Psoas muscle (tissue), 8 donors: ENCODE results near the gene TNFRSF25. TPM values are rescaled to one million over a fixed set of nuclear protein-coding genes. Genes with fewer than 3 reads are reported as not detected.
"Not testable (repeated sequence)": the region's sequence is repeated elsewhere in the genome, so short reads cannot be mapped to it uniquely, and the experiment has no call there.

Experiments used
- ATAC-seq, 4 donors: fragments of 200-7000 bp; cut with Tn5 transposase; one replicate each; pipeline ENCODE4 v1.9.1; 2020; ENCODE audit warnings: moderate library complexity in 3 of 4, mild to moderate bottlenecking in 2 of 4
- DNase-seq, 2 donors: peaks; one replicate each; pipeline ENCODE4 v3.0.0-alpha.2; 2020
- H3K27ac ChIP-seq: fragments of 200-600 bp; one replicate; pipeline ENCODE4 v1.8.0; 2022
- H3K27me3 ChIP-seq, 3 donors: fragments of 200-600 bp in 1 of 3; one replicate each; pipeline versions ENCODE4 v1.6.1 to v1.8.0; 2013 to 2022; ENCODE audit warnings: low read length in 2 of 3, mild to moderate bottlenecking in 2 of 3, moderate library complexity in 1 of 3; ENCODE audit not compliant: insufficient read depth in 3 of 3
- H3K36me3 ChIP-seq, 2 donors: fragments of 200-600 bp in 1 of 2; one replicate each; pipeline versions ENCODE4 v1.6.1 to v1.8.0; 2013 to 2022; ENCODE audit warnings: low read depth in 1 of 2, mild to moderate bottlenecking in 1 of 2, moderate library complexity in 1 of 2; ENCODE audit not compliant: insufficient read depth in 1 of 2
- H3K4me1 ChIP-seq: fragments of 200-600 bp; one replicate; pipeline ENCODE4 v1.8.0; 2022
- H3K4me3 ChIP-seq: fragments of 200-600 bp; one replicate; pipeline ENCODE4 v1.8.0; 2022; ENCODE audit warnings: mild to moderate bottlenecking
- H3K9me3 ChIP-seq: fragments of 200-600 bp; one replicate; pipeline ENCODE4 v1.8.0; 2022
- CTCF ChIP-seq: fragments of 200-600 bp; IDR thresholded peaks from one replicate; pipeline ENCODE4 v1.8.0; 2022; ENCODE audit warnings: antibody characterized with exemption
- WGBS, 3 donors: extraction: QIAGEN DNeasy Blood & Tissue Kit; methylation state at CpG; one replicate each; pipeline versions ENCODE4 v1.1.6 to v1.1.7; 2013; 5-methylcytosine and 5-hydroxymethylcytosine counted together
- intact Hi-C, 2 donors: fragments of 100-400 bp; cut with DNase I; formaldehyde crosslinking; loops; one replicate each; pipeline versions ENCODE4 v1.11.0 to v1.14.2; 2022
- polyA plus RNA-seq, 3 donors: library from polyadenylated mRNA; stranded (reverse); fragments of 200-250 nt; gene quantifications; one replicate each; pipeline ENCODE4 v1.2.3, GENCODE V29; 2013
- total RNA-seq, 4 donors: library from RNA; stranded (reverse); fragmentation: NEBNext Ultra II Directional in 2 of 4; extraction: Animal tissue kit (Norgen Biotek cat#: 25700) in 2 of 4; gene quantifications; one replicate each; pipeline versions ENCODE4 v1.2.1 to v1.2.4, GENCODE V29; 2021 to 2023
- donor health status: healthy with polysubstance abuse.
- donor health status: DM: no; HTN: no; CAD: no; lungs with moderate emphysema.
- donor health status: Bipolar disorder and iron deficiency.
- donor health status: healthy.
- donor health status: DM: yes; HTN: yes; CAD: no.
- donor health status: DM: no; HTN: no; CAD: no.
- donor health status: DM: no; HTN: no; CAD: no.
- donor health status: DM: yes; HTN: yes; CAD: no.

TNFRSF25 gene
- total and polyA plus RNA-seq, 7 donors = 1.5 to 2.7 (median 1.9) TPM

- intact Hi-C loops = no loop called here
- Histone ChIP-seq H3K36me3 (no peaks in the 10 kb centered on the region), H3K27me3 (peaks cover 0 to 27% (median 7%) of the 10 kb centered on the region in 3 donors), H3K27ac (no peak overlapping the region), H3K9me3 (no peaks in the 10 kb centered on the region), H3K4me3 (no peak overlapping the region), H3K4me1 (no peaks in the 10 kb centered on the region)
- 64 to 76% (median 71%) methylated on average over 3 of the region's 3 CpGs for WGBS, 3 donors
- no peak for DNase-seq
- TF ChIP-seq CTCF = no peak
- no peak for ATAC-seq
These were observed 30.4 kb downstream of the TNFRSF25 start for GRCh38 chr1:6435547-6435946.

GRCh38 chr1:6435129-6435528 is 30.8 kb downstream of the TNFRSF25 start:
- H3K9me3 ChIP-seq = no peaks in the 10 kb centered on the region
- H3K4me1 ChIP-seq = no peaks in the 10 kb centered on the region
- no peak overlapping the region for H3K4me3 ChIP-seq
- no peak for DNase-seq
- no peak overlapping the region for H3K27ac ChIP-seq
- intact Hi-C loops = no loop called here
- peaks cover 0 to 29% (median 5%) of the 10 kb centered on the region in 3 donors for H3K27me3 ChIP-seq
- TF ChIP-seq CTCF = no peak
- no peaks in the 10 kb centered on the region for H3K36me3 ChIP-seq
- ATAC-seq = no peak
- WGBS, 3 donors = 85 to 87% (median 85%) methylated on average over 14 to 15 of the region's 15 CpGs

GRCh38 chr1:6434186-6434585 is 31.8 kb downstream of the TNFRSF25 start:
- H3K27me3 ChIP-seq = peaks cover 0 to 26% (median 4%) of the 10 kb centered on the region in 3 donors
- no peak for ATAC-seq

GRCh38 chr1:6431645-6432579 is 34.1 kb downstream of the TNFRSF25 start:
- ATAC-seq, H3K4me1 ChIP-seq, H3K27ac ChIP-seq, intact Hi-C loops, H3K9me3 ChIP-seq, DNase-seq, H3K36me3 ChIP-seq, H3K4me3 ChIP-seq: not testable (repeated sequence)
- WGBS, 3 donors = 71 to 73% (median 72%) methylated on average over 11 to 13 of the region's 13 CpGs
- peaks cover 0 to 37% (median 6%) of the 10 kb centered on the region in 3 donors for H3K27me3 ChIP-seq

More at GRCh38 chr1:6434186-6434585, 31.8 kb downstream of the TNFRSF25 start:
- Histone ChIP-seq H3K4me1 (no peaks in the 10 kb centered on the region), H3K4me3 (no peak overlapping the region), H3K36me3 (no peaks in the 10 kb centered on the region), H3K27ac (no peak overlapping the region), H3K9me3 (no peaks in the 10 kb centered on the region)
- no peak for TF ChIP-seq CTCF
- intact Hi-C loops = no loop called here
- 58 to 65% (median 64%) methylated on average over 5 of the region's 5 CpGs for WGBS, 3 donors
- no peak for DNase-seq

GRCh38 chr1:6429660-6430411 is 36.1 kb downstream of the TNFRSF25 start:
- H3K9me3 ChIP-seq, H3K4me1 ChIP-seq, intact Hi-C loops, H3K4me3 ChIP-seq, ATAC-seq, H3K36me3 ChIP-seq, DNase-seq, H3K27ac ChIP-seq: not testable (repeated sequence)
- 31 to 38% (median 32%) methylated on average over 19 of the region's 19 CpGs for WGBS, 3 donors
- peaks cover 0 to 58% (median 16%) of the 10 kb centered on the region in 3 donors for H3K27me3 ChIP-seq

GRCh38 chr1:6428453-6428852 is 37.5 kb downstream of the TNFRSF25 start:
- ATAC-seq, H3K9me3 ChIP-seq, H3K27ac ChIP-seq, H3K4me3 ChIP-seq, H3K36me3 ChIP-seq, H3K4me1 ChIP-seq, DNase-seq, intact Hi-C loops: not testable (repeated sequence)
- WGBS, 3 donors = 58 to 69% (median 67%) methylated on average over 4 to 6 of the region's 6 CpGs
- H3K27me3 ChIP-seq = peaks cover 0 to 71% (median 26%) of the 10 kb centered on the region in 3 donors
